ENCODE data around the gene LRRC14B. TPM values are rescaled to one million over a fixed set of nuclear protein-coding genes. Genes with fewer than 3 reads are reported as not detected.

The LRRC14B gene
- total RNA-seq, 4 donors from 2014 or later, result 11.6 to 39.0 (median 27.2) TPM

DNA sequence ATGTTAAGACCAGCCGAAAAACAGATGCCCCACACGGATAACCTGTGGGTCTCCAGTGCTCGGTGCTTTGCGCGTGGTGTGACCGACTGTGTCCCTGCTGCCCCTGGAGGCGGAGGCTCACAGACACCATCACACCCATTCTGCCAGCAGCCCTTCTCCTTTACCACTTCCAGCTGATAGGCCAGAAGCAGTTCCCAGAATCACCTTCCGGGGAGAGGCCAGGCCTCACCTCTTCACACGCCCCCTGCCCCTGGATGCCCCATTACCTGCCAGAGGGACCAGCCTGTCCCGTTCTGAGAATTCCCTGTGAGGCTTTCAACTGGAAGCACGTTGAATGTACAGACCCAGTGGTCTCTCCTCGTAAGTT, 21.6 kb upstream of the LRRC14B start:
- TF ChIP-seq POLR2A (IDR thresholded peaks at IDR 0.05) (no peak), CTCF (IDR thresholded peaks at IDR 0.05 in 4 of 5, conservative IDR thresholded peaks at IDR 0.05 in 1 of 5) (no peak)

GRCh38 chr5:170971-171800, 20.1 kb upstream of the LRRC14B start:
- no peak for ATAC-seq
- in situ Hi-C loops (cut with MboI; ENCODE audit: low sequenced_read_pairs in 4 of 4), result no loop called here
- no peak overlapping the region for H3K27ac ChIP-seq
- no peak for DNase-seq
- H3K4me3 ChIP-seq, result no peak overlapping the region
- intact Hi-C loops (cut with DNase I; ENCODE audit: low total_unique reads), result no loop called here
- no peaks in the 10 kb centered on the region for H3K36me3 ChIP-seq
- H3K9me3 ChIP-seq, result no peaks in the 10 kb centered on the region
- TF ChIP-seq CTCF (IDR thresholded peaks at IDR 0.05 in 4 of 5, conservative IDR thresholded peaks at IDR 0.05 in 1 of 5), result no peak
- TF ChIP-seq POLR2A (IDR thresholded peaks at IDR 0.05), result no peak
- no peaks in the 10 kb centered on the region for H3K4me1 ChIP-seq
- no peaks in the 10 kb centered on the region for H3K27me3 ChIP-seq

More for the DNA sequence above, 21.6 kb upstream of the LRRC14B start:
- Histone ChIP-seq H3K27ac (peak overlapping the region in 2 of 4 donors; percentile 13 to 37), H3K4me3 (no peak overlapping the region), H3K36me3 (no peaks in the 10 kb centered on the region), H3K4me1 (no peaks in the 10 kb centered on the region), H3K9me3 (no peaks in the 10 kb centered on the region), H3K27me3 (no peaks in the 10 kb centered on the region)
- intact Hi-C loops (cut with DNase I; ENCODE audit: low total_unique reads), result no loop called here
- ATAC-seq (peak in 1 of 2 donors; percentile 23), DNase-seq (no peak)
- in situ Hi-C loops (cut with MboI; ENCODE audit: low sequenced_read_pairs in 4 of 4), result no loop called here

GRCh38 chr5:171801-172331, 19.4 kb upstream of the LRRC14B start:
- H3K4me1 ChIP-seq, result no peaks in the 10 kb centered on the region
- intact Hi-C loops (cut with DNase I; ENCODE audit: low total_unique reads) (no loop called here), in situ Hi-C loops (cut with MboI; ENCODE audit: low sequenced_read_pairs in 4 of 4) (no loop called here)
- DNase-seq, result no peak
- H3K4me3 ChIP-seq, result no peak overlapping the region
- no peak overlapping the region for H3K27ac ChIP-seq
- H3K9me3 ChIP-seq, result no peaks in the 10 kb centered on the region
- no peak for ATAC-seq
- no peak for TF ChIP-seq CTCF (IDR thresholded peaks at IDR 0.05 in 4 of 5, conservative IDR thresholded peaks at IDR 0.05 in 1 of 5)
- TF ChIP-seq POLR2A (IDR thresholded peaks at IDR 0.05), result no peak
- no peaks in the 10 kb centered on the region for H3K27me3 ChIP-seq
- no peaks in the 10 kb centered on the region for H3K36me3 ChIP-seq

DNA sequence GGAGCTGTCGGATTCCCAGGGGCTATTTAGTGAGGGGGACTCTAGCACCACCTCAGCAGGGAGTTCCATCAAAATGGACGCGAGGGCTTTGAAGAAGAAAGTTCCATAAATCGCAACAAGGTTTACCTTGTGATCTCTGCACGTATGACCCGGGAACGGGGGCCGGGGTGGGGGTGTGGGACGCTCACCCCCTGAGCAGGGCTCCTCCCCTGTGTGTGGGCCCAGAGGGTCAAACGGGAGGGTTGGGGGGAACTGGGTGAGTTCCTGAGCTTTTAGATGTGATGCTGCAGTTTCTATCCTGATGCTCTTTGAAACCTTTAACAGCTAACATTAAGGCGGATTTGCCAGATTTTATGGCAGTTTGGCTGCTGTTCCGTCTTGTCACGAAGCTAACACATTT, 18.9 kb upstream of the LRRC14B start:
- DNase-seq, result no peak
- intact Hi-C loops (cut with DNase I; ENCODE audit: low total_unique reads), result no loop called here
- H3K36me3 ChIP-seq, result no peaks in the 10 kb centered on the region
- no peak for TF ChIP-seq CTCF (IDR thresholded peaks at IDR 0.05 in 4 of 5, conservative IDR thresholded peaks at IDR 0.05 in 1 of 5)
- TF ChIP-seq POLR2A (IDR thresholded peaks at IDR 0.05), result no peak
- H3K4me3 ChIP-seq, result no peak overlapping the region
- no peaks in the 10 kb centered on the region for H3K9me3 ChIP-seq
- no peaks in the 10 kb centered on the region for H3K27me3 ChIP-seq
- H3K27ac ChIP-seq, result no peak overlapping the region
- in situ Hi-C loops (cut with MboI; ENCODE audit: low sequenced_read_pairs in 4 of 4), result no loop called here
- no peak for ATAC-seq
- H3K4me1 ChIP-seq, result no peaks in the 10 kb centered on the region
